OCI-LY1 (cell line): ENCODE data around the gene TTC23.

Source experiments
- EZH2 ChIP-seq: fragments of 200-600 bp; sonication (generic), shearing (Covaris generic); IDR thresholded peaks from 2 replicates; pipeline ENCODE4 v1.8.0; 2017; ENCODE audit warnings: borderline replicate concordance, mixed run types, mild to moderate bottlenecking, antibody characterized with exemption, low read length, moderate library complexity, mixed read lengths
- TF ChIP-seq, protein P1 (sequence below): fragments of 200-600 bp; sonication (generic), shearing (Covaris generic); IDR thresholded peaks from 2 replicates; pipeline ENCODE4 v1.5.1; 2017; ENCODE audit warnings: mild to moderate bottlenecking, antibody characterized with exemption, low read length, moderate library complexity, mixed read lengths

DNA sequence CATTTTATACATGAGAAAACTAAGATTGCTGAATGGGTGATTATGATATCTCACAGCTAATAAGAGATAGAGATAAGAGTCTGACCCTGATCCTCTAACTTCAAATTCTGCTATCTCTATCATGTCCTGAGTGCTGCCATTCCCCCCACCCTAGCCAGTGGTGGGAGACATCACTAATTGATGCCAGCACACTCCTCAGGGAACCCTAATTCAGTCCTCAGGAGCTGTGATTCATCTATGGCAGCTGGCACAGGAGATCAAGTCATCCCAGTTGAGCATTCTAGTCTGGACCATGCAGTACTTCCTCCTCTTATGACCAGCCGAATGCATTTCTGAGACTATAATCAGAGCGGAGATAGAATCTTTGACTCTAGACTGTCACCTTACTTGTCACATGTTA lies 72.6 kb downstream of the TTC23 start:
- TF ChIP-seq, protein P1, sequence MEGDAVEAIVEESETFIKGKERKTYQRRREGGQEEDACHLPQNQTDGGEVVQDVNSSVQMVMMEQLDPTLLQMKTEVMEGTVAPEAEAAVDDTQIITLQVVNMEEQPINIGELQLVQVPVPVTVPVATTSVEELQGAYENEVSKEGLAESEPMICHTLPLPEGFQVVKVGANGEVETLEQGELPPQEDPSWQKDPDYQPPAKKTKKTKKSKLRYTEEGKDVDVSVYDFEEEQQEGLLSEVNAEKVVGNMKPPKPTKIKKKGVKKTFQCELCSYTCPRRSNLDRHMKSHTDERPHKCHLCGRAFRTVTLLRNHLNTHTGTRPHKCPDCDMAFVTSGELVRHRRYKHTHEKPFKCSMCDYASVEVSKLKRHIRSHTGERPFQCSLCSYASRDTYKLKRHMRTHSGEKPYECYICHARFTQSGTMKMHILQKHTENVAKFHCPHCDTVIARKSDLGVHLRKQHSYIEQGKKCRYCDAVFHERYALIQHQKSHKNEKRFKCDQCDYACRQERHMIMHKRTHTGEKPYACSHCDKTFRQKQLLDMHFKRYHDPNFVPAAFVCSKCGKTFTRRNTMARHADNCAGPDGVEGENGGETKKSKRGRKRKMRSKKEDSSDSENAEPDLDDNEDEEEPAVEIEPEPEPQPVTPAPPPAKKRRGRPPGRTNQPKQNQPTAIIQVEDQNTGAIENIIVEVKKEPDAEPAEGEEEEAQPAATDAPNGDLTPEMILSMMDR = no peak
- TF ChIP-seq EZH2 = no peak
